WTC11 (cell line): ENCODE data around the gene MACROD2. TPM values are rescaled to one million over a fixed set of nuclear protein-coding genes. Genes with fewer than 3 reads are reported as not detected.

Source experiments
- ATAC-seq: fragments of 200-7000 bp; cut with Tn5 transposase; 2 replicates; pipeline ENCODE4 v1.10.0; 2021; ENCODE audit warnings: mild to moderate bottlenecking, moderate library complexity
- CTCF ChIA-PET: fragments of 300-600 bp; sonication (Branson Sonifier 250); formaldehyde crosslinking; loops from one replicate; lab custom pipeline; 2021; ENCODE audit warnings: antibody characterized with exemption; lab: Charles Lee
- POLR2A ChIA-PET: fragments of 350-600 bp; sonication (Branson Sonifier 250); formaldehyde crosslinking; loops from one replicate; lab custom pipeline; 2021; ENCODE audit warnings: antibody characterized with exemption; lab: Charles Lee
- DNase-seq: peaks from one replicate; pipeline ENCODE4 v3.0.0; 2021; ENCODE audit warnings: low spot score
- H3K27ac Mint-ChIP-seq: 2 replicates; pipeline ENCODE4 v1.8.0; 2021; ENCODE audit warnings: mixed read lengths
- H3K27me3 Mint-ChIP-seq: 2 replicates; pipeline ENCODE4 v1.8.0; 2021; ENCODE audit warnings: low read depth, mild to moderate bottlenecking, moderate library complexity, mixed read lengths
- H3K36me3 Mint-ChIP-seq: 2 replicates; pipeline ENCODE4 v1.8.0; 2021; ENCODE audit warnings: mixed read lengths
- H3K4me1 Mint-ChIP-seq: 2 replicates; pipeline ENCODE4 v1.8.0; 2022; ENCODE audit warnings: mixed read lengths
- H3K4me3 Mint-ChIP-seq: 2 replicates; pipeline ENCODE4 v1.8.0; 2021; ENCODE audit warnings: mild to moderate bottlenecking, moderate library complexity, mixed read lengths
- H3K9me3 Mint-ChIP-seq: 2 replicates; pipeline ENCODE4 v1.8.0; 2021; ENCODE audit warnings: mixed read lengths
- AFF4 ChIP-seq: sonication (generic); formaldehyde crosslinking; IDR thresholded peaks from 2 replicates; pipeline ENCODE4 v1.8.1; 2023; ENCODE audit warnings: mild to moderate bottlenecking, missing genetic modification reagents, borderline replicate concordance
- AR ChIP-seq: fragments of 250-450 bp; sonication (Bioruptor Pico); IDR thresholded peaks from 2 replicates; pipeline ENCODE4 v1.9.0; 2021; ENCODE audit warnings: mild to moderate bottlenecking
- ATF1 ChIP-seq: sonication (generic); formaldehyde crosslinking; IDR thresholded peaks from 2 replicates; pipeline ENCODE4 v1.8.1; 2023; ENCODE audit warnings: mild to moderate bottlenecking, moderate library complexity, missing genetic modification reagents
- CDX4 ChIP-seq: fragments of 250-450 bp; sonication (Bioruptor Pico); IDR thresholded peaks from 2 replicates; pipeline ENCODE4 v1.9.0; 2021; ENCODE audit warnings: moderate library complexity, mild to moderate bottlenecking, inconsistent platforms, borderline replicate concordance
- ETV6 ChIP-seq: sonication (generic); formaldehyde crosslinking; IDR thresholded peaks from 2 replicates; pipeline ENCODE4 v1.8.1; 2022; ENCODE audit warnings: mild to moderate bottlenecking, missing genetic modification reagents
- GRHL2 ChIP-seq: fragments of 250-450 bp; sonication (Bioruptor Pico); IDR thresholded peaks from 2 replicates; pipeline ENCODE4 v1.8.0; 2022; ENCODE audit warnings: mild to moderate bottlenecking, moderate library complexity; ENCODE audit not compliant: insufficient replicate concordance, severe bottlenecking
- IRF1 ChIP-seq: sonication (generic); formaldehyde crosslinking; IDR thresholded peaks from 2 replicates; pipeline ENCODE4 v1.8.0; 2023; ENCODE audit warnings: missing genetic modification reagents
- IRF2 ChIP-seq: sonication (generic); formaldehyde crosslinking; IDR thresholded peaks from 2 replicates; pipeline ENCODE4 v1.8.0; 2022; ENCODE audit warnings: low read depth, missing genetic modification reagents, borderline replicate concordance
- MYBL2 ChIP-seq: sonication (generic); formaldehyde crosslinking; IDR thresholded peaks from 2 replicates; pipeline ENCODE4 v1.8.1; 2023; ENCODE audit warnings: mild to moderate bottlenecking, moderate library complexity, missing genetic modification reagents
- NFE2L1 ChIP-seq: sonication (generic); formaldehyde crosslinking; IDR thresholded peaks from 2 replicates; pipeline ENCODE4 v1.8.1; 2023; ENCODE audit warnings: missing genetic modification reagents
- NFYB ChIP-seq: sonication (generic); formaldehyde crosslinking; conservative IDR thresholded peaks from 2 replicates; pipeline ENCODE4 v1.8.0; 2022; ENCODE audit warnings: low read depth, missing genetic modification reagents
- NR1H2 ChIP-seq: sonication (generic); formaldehyde crosslinking; IDR thresholded peaks from 2 replicates; pipeline ENCODE4 v1.9.0; 2021; ENCODE audit warnings: mild to moderate bottlenecking, moderate library complexity, missing genetic modification reagents
- SMAD4 ChIP-seq: sonication (generic); formaldehyde crosslinking; IDR thresholded peaks from 2 replicates; pipeline ENCODE4 v1.8.0; 2022; ENCODE audit warnings: mild to moderate bottlenecking, missing genetic modification reagents
- SOX15 ChIP-seq: fragments of 250-450 bp; sonication (Bioruptor Pico); IDR thresholded peaks from 2 replicates; pipeline ENCODE4 v1.9.0; 2021; ENCODE audit warnings: mild to moderate bottlenecking
- STAT6 ChIP-seq: sonication (generic); formaldehyde crosslinking; conservative IDR thresholded peaks from 2 replicates; pipeline ENCODE4 v1.8.1; 2023; ENCODE audit warnings: mild to moderate bottlenecking, low read depth, missing genetic modification reagents, moderate library complexity
- TEAD1 ChIP-seq: sonication (generic); formaldehyde crosslinking; IDR thresholded peaks from 2 replicates; pipeline ENCODE4 v1.8.0; 2022; ENCODE audit warnings: mild to moderate bottlenecking, missing genetic modification reagents
- ZMAT4 ChIP-seq: fragments of 250-450 bp; sonication (Bioruptor Pico); IDR thresholded peaks from 2 replicates; pipeline ENCODE4 v1.9.0; 2021; ENCODE audit warnings: mild to moderate bottlenecking
- ZNF232 ChIP-seq: sonication (generic); formaldehyde crosslinking; IDR thresholded peaks from 2 replicates; pipeline ENCODE4 v1.8.0; 2022; ENCODE audit warnings: mild to moderate bottlenecking, missing genetic modification reagents
- ZNF425 ChIP-seq: fragments of 250-450 bp; sonication (Bioruptor Pico); conservative IDR thresholded peaks from 2 replicates; pipeline ENCODE4 v1.9.0; 2021; ENCODE audit warnings: mild to moderate bottlenecking
- total RNA-seq: library from RNA; stranded (reverse); gene quantifications from 3 replicates; pipeline ENCODE4 v1.2.3, GENCODE V29; 2021

The MACROD2 gene
- total RNA-seq, 1 experiment from 2014 or later: 4.1 TPM

GRCh38 chr20:15512916-15513315 lies 1517.6 kb downstream of the MACROD2 start:
- DNase-seq: no peak

GRCh38 chr20:15515691-15516090 lies 1520.4 kb downstream of the MACROD2 start:
- Mint-ChIP-seq H3K4me1 (no peaks in the 10 kb centered on the region), H3K36me3 (no peaks in the 10 kb centered on the region), H3K27me3 (no peaks in the 10 kb centered on the region; the same call in 1 of the 2 replicates), H3K27ac (no peak overlapping the region), H3K9me3 (peaks cover 11% of the 10 kb centered on the region), H3K4me3 (no peak overlapping the region)
- DNase-seq (no peak), ATAC-seq (no peak)
- ChIA-PET CTCF (no interaction called here), POLR2A (no interaction called here)
- TF ChIP-seq ETV6 (CRISPR knock-in tag) (no peak), AFF4 (CRISPR knock-in tag) (no peak), ATF1 (no peak), IRF2 (CRISPR knock-in tag) (no peak), AR (CRISPR knock-in tag) (no peak), SOX15 (CRISPR knock-in tag) (no peak)

More at GRCh38 chr20:15512916-15513315, 1517.6 kb downstream of the MACROD2 start:
- H3K4me1 Mint-ChIP-seq: no peaks in the 10 kb centered on the region
- CTCF ChIA-PET: interaction anchor here (1.2 kb wide), 2 partner anchors 22 to 1371 kb away, joined by 3 read pairs; no protein-coding TSS in a partner anchor
- no peak overlapping the region for H3K4me3 Mint-ChIP-seq
- no peak overlapping the region for H3K27ac Mint-ChIP-seq
- H3K36me3 Mint-ChIP-seq: no peaks in the 10 kb centered on the region
- H3K9me3 Mint-ChIP-seq: no peaks in the 10 kb centered on the region
- POLR2A ChIA-PET: no interaction called here
- no peak for ATAC-seq
- H3K27me3 Mint-ChIP-seq: no peaks in the 10 kb centered on the region
- TF ChIP-seq MYBL2 (no peak), ZNF232 (CRISPR knock-in tag) (no peak), NR1H2 (CRISPR knock-in tag) (no peak), STAT6 (no peak), SMAD4 (no peak), TEAD1 (CRISPR knock-in tag) (no peak), ZNF425 (CRISPR knock-in tag) (no peak), ETV6 (CRISPR knock-in tag) (no peak), CDX4 (CRISPR knock-in tag) (no peak), NFE2L1 (CRISPR knock-in tag) (no peak), IRF1 (CRISPR knock-in tag) (no peak), GRHL2 (CRISPR knock-in tag) (no peak), NFYB (CRISPR knock-in tag) (no peak), ZMAT4 (CRISPR knock-in tag) (no peak)
